ENCODE data around the gene RBM43.

The RBM43 gene

DNA sequence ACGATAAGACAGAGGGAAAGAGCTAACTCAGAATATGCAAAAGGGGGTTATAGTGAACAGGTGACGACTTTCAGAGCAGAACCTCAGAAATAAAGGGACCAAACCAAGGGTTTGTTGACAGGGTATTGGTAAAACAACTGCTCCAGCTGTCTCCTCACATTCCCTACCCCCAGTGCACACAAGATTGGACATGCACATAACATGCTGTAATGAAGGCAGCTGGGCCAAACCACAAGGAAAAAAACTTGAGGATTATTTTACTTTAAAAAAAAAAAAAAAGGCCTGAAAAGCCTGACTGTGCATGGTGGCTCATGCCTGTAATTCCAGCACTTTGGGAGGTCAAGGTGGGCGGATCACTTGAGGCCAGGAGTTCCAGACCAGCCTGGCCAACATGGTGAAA lies 3.5 kb downstream of the RBM43 start:
- Mint-ChIP-seq H3K36me3 (ENCODE audit: low read depth) (peaks cover 27% of the 10 kb centered on the region), H3K27ac (no peak overlapping the region), H3K4me1 (peaks cover 23% of the 10 kb centered on the region), H3K4me3 (peak overlapping the region in 2 of 3 experiments; percentile 36 to 38), H3K9me3 (no peaks in the 10 kb centered on the region), H3K27me3 (ENCODE audit: low read depth) (peaks cover 6% of the 10 kb centered on the region)
- TF ChIP-seq, protein P1, sequence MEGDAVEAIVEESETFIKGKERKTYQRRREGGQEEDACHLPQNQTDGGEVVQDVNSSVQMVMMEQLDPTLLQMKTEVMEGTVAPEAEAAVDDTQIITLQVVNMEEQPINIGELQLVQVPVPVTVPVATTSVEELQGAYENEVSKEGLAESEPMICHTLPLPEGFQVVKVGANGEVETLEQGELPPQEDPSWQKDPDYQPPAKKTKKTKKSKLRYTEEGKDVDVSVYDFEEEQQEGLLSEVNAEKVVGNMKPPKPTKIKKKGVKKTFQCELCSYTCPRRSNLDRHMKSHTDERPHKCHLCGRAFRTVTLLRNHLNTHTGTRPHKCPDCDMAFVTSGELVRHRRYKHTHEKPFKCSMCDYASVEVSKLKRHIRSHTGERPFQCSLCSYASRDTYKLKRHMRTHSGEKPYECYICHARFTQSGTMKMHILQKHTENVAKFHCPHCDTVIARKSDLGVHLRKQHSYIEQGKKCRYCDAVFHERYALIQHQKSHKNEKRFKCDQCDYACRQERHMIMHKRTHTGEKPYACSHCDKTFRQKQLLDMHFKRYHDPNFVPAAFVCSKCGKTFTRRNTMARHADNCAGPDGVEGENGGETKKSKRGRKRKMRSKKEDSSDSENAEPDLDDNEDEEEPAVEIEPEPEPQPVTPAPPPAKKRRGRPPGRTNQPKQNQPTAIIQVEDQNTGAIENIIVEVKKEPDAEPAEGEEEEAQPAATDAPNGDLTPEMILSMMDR (IDR thresholded peaks at IDR 0.05; ENCODE audit: unreplicated experiment in 3 of 3), result no peak

DNA sequence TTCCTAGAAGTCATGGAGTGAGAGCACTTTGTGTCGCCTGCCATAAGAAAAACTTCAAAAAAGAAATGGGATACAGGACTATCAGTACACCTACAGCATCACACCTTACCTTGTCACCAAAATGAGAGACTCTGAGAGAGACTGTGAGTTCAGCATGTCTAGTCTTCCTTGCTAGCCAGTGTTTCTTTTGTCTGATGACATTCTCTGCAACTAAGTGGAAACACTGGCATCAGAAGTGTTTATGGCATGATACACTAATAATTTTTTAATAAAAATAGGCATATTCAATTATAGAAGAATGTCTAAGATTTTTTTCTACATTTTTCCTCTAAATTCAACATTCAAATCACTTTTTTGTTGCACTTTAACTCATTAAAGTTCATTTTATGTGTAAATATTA lies 9.0 kb downstream of the RBM43 start:
- Mint-ChIP-seq H3K36me3 (ENCODE audit: low read depth) (peaks cover 76% of the 10 kb centered on the region), H3K27me3 (ENCODE audit: low read depth) (no peaks in the 10 kb centered on the region), H3K4me1 (peaks cover 4% of the 10 kb centered on the region), H3K27ac (no peak overlapping the region), H3K9me3 (peaks cover 27% of the 10 kb centered on the region), H3K4me3 (no peak overlapping the region)
- TF ChIP-seq, protein P1 (IDR thresholded peaks at IDR 0.05; ENCODE audit: unreplicated experiment in 3 of 3), result no peak

DNA sequence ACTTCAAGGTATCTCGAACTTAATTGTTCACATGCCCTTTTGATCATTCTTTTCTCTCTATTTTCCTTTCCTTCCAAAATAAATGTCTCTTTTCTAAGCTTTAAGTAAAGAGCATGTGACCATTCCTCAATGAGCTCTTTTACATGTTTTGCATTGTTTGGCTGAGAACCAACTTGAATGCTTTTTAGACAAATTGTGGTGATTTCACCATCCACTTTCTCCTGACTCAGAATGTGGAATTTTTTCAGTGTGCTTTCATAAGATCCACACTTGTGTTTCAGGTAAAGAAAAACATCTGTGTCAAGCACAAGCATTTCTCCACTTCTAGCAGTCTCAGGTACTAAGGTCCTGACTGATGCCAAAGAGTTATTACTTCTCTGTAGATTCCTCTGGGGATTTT lies 10.7 kb downstream of the RBM43 start:
- TF ChIP-seq, protein P1 (IDR thresholded peaks at IDR 0.05; ENCODE audit: unreplicated experiment in 3 of 3), result no peak
- Mint-ChIP-seq H3K4me3 (no peak overlapping the region), H3K27ac (no peak overlapping the region), H3K4me1 (no peaks in the 10 kb centered on the region), H3K36me3 (ENCODE audit: low read depth) (peaks cover 75% of the 10 kb centered on the region), H3K27me3 (ENCODE audit: low read depth) (no peaks in the 10 kb centered on the region), H3K9me3 (peaks cover 29% of the 10 kb centered on the region)

DNA sequence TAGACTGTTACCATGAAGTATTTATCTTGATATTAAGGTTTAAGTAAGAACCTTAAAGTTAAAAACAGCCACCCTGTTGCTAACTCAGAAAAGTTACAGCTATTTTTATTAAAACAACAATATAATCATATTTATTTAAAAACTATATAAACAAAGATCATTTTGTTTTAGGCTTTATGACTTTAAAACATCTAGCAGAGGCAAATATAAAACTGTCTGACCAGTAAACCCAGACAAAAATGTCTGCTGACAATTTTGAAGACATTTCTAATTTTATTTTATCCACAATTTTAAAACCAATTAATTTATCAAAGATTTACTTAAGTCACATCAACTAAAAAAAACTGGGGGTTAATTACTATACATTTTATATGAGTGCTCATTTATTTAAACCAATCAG lies 14.2 kb downstream of the RBM43 start:
- TF ChIP-seq, protein P1 (IDR thresholded peaks at IDR 0.05; ENCODE audit: unreplicated experiment in 3 of 3), result no peak
- H3K27me3 Mint-ChIP-seq (ENCODE audit: low read depth), result no peaks in the 10 kb centered on the region
- H3K4me1 Mint-ChIP-seq, result no peaks in the 10 kb centered on the region
- H3K4me3 Mint-ChIP-seq, result no peak overlapping the region
- no peak overlapping the region for H3K27ac Mint-ChIP-seq
- H3K36me3 Mint-ChIP-seq (ENCODE audit: low read depth), result peaks cover 58% of the 10 kb centered on the region
- H3K9me3 Mint-ChIP-seq, result peaks cover 37% of the 10 kb centered on the region

DNA sequence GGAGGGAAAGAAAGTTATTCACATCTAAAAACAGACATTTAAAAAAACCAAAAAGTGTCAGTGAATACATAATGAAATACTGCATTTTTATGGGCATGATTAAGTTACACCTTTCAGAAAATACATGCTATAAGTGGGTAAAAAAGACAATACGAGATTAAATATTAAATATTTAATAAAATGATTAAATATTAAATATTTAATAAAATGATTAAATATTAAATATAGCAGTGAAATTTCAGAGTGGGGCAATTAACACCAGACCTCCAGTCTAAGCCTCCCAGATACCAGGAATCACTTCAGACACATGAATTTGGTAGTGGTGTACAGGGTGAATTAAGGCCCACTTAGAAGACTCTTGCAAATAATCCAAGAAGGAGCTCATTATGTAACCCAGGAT lies 15.5 kb downstream of the RBM43 start:
- no peaks in the 10 kb centered on the region for H3K4me1 Mint-ChIP-seq
- H3K4me3 Mint-ChIP-seq, result no peak overlapping the region
- TF ChIP-seq, protein P1 (IDR thresholded peaks at IDR 0.05; ENCODE audit: unreplicated experiment in 3 of 3), result no peak
- H3K27me3 Mint-ChIP-seq (ENCODE audit: low read depth), result no peaks in the 10 kb centered on the region
- peaks cover 35% of the 10 kb centered on the region for H3K9me3 Mint-ChIP-seq
- peaks cover 46% of the 10 kb centered on the region for H3K36me3 Mint-ChIP-seq (ENCODE audit: low read depth)
- H3K27ac Mint-ChIP-seq, result no peak overlapping the region

DNA sequence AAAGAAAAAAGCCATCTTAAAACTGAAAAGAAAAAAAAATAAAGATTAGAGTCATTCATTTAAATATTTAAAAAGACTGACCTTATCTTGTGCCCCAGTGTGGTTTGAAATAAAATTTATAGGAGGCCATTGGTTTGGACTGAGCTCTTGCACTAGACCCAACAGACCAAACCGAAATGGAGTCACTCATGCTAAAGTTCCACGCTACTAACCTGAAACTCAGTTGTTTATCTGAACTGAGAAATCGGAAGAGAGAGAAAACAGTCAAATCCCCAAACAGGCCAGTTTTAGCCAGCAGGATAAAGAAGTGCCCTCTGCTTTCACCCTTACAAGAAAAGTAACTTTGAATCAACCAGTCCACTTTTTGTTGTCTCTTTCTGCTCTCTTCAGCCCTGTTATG lies 18.2 kb downstream of the RBM43 start:
- Mint-ChIP-seq H3K4me3 (no peak overlapping the region), H3K36me3 (ENCODE audit: low read depth) (peaks cover 22% of the 10 kb centered on the region), H3K4me1 (peaks cover 8% of the 10 kb centered on the region), H3K27me3 (ENCODE audit: low read depth) (no peaks in the 10 kb centered on the region), H3K9me3 (peaks cover 17% of the 10 kb centered on the region), H3K27ac (no peak overlapping the region)
- TF ChIP-seq, protein P1 (IDR thresholded peaks at IDR 0.05; ENCODE audit: unreplicated experiment in 3 of 3), result no peak

All from nephron (organoid).